GM12878 (cell line): Measurements from ENCODE around the gene KTN1.

ENCODE experiments used
- CTCF ChIP-seq, 3 experiments: IDR thresholded peaks in 2 of 3; conservative IDR thresholded peaks in 1 of 3; 2 replicates each; pipeline ENCODE4 v1.5.1; 2011; ENCODE audit warnings: low read depth in 3 of 3, low read length in 3 of 3, mild to moderate bottlenecking in 3 of 3, control low read depth in 2 of 3, moderate library complexity in 2 of 3, inconsistent platforms in 1 of 3, mixed read lengths in 1 of 3; ENCODE audit not compliant: control insufficient read depth in 2 of 3, insufficient read depth in 1 of 3; ENCODE audit errors: extremely low read depth in 1 of 3
- ESRRA ChIP-seq: IDR thresholded peaks from 2 replicates; pipeline ENCODE4 v1.6.1; 2012; ENCODE audit warnings: mild to moderate bottlenecking, low read length, improper control_type of control experiment
- HDAC6 ChIP-seq: fragments of 200-600 bp; sonication (generic); IDR thresholded peaks from one replicate; pipeline ENCODE4 v1.8.0; 2017; ENCODE audit warnings: antibody characterized with exemption; ENCODE audit not compliant: unreplicated experiment
- NR2C2 ChIP-seq: IDR thresholded peaks from 2 replicates; pipeline ENCODE4 v1.6.1; 2011; ENCODE audit warnings: borderline replicate concordance, low read depth; ENCODE audit not compliant: control insufficient read depth, insufficient read length
- POLR2A ChIP-seq: IDR thresholded peaks from 2 replicates; pipeline ENCODE4 v1.6.1; 2011; ENCODE audit warnings: low read depth, mild to moderate bottlenecking, low read length
- RBBP5 ChIP-seq: fragments of 200-600 bp; sonication (generic); conservative IDR thresholded peaks from 2 replicates; pipeline ENCODE4 v1.6.1; 2016
- TCF3 ChIP-seq: IDR thresholded peaks from 2 replicates; pipeline ENCODE4 v1.6.1; 2012; ENCODE audit warnings: low read depth, mild to moderate bottlenecking, low read length, borderline replicate concordance; ENCODE audit not compliant: insufficient read depth
- TF ChIP-seq, protein P1 (sequence below): IDR thresholded peaks from 2 replicates; pipeline ENCODE4 v1.6.1; 2011; ENCODE audit warnings: low read depth, mild to moderate bottlenecking, low read length, moderate library complexity, borderline replicate concordance; ENCODE audit errors: extremely low read depth
- TF ChIP-seq, protein P2 (sequence below): fragments of 450-650 bp; IDR thresholded peaks from 2 replicates; pipeline ENCODE4 v1.6.1; 2017; ENCODE audit warnings: antibody characterized with exemption, mild to moderate bottlenecking, moderate library complexity

- TF ChIP-seq ESRRA (no peak), CTCF (IDR thresholded peaks at IDR 0.05 in 2 of 3, conservative IDR thresholded peaks at IDR 0.05 in 1 of 3; ENCODE audit: control insufficient read depth in 2 of 3, extremely low read depth in 1 of 3, insufficient read depth in 1 of 3, low read depth in 3 of 3, low read length in 3 of 3) (no peak), RBBP5 (no peak), HDAC6 (no peak), POLR2A (no peak), NR2C2 (no peak), TCF3 (no peak)
- TF ChIP-seq, protein P1, sequence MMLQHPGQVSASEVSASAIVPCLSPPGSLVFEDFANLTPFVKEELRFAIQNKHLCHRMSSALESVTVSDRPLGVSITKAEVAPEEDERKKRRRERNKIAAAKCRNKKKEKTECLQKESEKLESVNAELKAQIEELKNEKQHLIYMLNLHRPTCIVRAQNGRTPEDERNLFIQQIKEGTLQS, result no peak
- TF ChIP-seq, protein P2, sequence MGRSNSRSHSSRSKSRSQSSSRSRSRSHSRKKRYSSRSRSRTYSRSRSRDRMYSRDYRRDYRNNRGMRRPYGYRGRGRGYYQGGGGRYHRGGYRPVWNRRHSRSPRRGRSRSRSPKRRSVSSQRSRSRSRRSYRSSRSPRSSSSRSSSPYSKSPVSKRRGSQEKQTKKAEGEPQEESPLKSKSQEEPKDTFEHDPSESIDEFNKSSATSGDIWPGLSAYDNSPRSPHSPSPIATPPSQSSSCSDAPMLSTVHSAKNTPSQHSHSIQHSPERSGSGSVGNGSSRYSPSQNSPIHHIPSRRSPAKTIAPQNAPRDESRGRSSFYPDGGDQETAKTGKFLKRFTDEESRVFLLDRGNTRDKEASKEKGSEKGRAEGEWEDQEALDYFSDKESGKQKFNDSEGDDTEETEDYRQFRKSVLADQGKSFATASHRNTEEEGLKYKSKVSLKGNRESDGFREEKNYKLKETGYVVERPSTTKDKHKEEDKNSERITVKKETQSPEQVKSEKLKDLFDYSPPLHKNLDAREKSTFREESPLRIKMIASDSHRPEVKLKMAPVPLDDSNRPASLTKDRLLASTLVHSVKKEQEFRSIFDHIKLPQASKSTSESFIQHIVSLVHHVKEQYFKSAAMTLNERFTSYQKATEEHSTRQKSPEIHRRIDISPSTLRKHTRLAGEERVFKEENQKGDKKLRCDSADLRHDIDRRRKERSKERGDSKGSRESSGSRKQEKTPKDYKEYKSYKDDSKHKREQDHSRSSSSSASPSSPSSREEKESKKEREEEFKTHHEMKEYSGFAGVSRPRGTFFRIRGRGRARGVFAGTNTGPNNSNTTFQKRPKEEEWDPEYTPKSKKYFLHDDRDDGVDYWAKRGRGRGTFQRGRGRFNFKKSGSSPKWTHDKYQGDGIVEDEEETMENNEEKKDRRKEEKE, result no peak
Measured at GRCh38 chr14:55537782-55538181, 42.2 kb upstream of the KTN1 start.
